SK-N-SH (cell line): Measurements from ENCODE around the gene AGMO. TPM values are rescaled to one million over a fixed set of nuclear protein-coding genes. Genes with fewer than 3 reads are reported as not detected.

Experiments
- CTCF ChIA-PET: fragments of 300-600, 350-600 bp; formaldehyde crosslinking; extraction: SDS; loops from one replicate; lab custom pipeline; 2021; lab: Yijun Ruan, JAX
- POLR2A ChIA-PET: fragments of 350-600 bp; sonication (Branson Sonifier 250); formaldehyde crosslinking; extraction: SDS; loops from one replicate; lab custom pipeline; 2020; ENCODE audit warnings: antibody characterized with exemption, inconsistent platforms; lab: Yijun Ruan, JAX
- DNase-seq: peaks from one replicate; pipeline ENCODE4 v3.0.0; 2012
- H2AFZ ChIP-seq: fragments of 200-600 bp; sonication (generic); 2 replicates; pipeline ENCODE4 v1.8.1; 2016; ENCODE audit warnings: antibody characterized with exemption, mild to moderate bottlenecking, low read depth
- H3F3A ChIP-seq: fragments of 200-600 bp; sonication (generic); replicated peaks from 2 replicates; pipeline ENCODE3; 2016; ENCODE audit warnings: antibody characterized with exemption, mild to moderate bottlenecking; ENCODE audit not compliant: insufficient read depth
- H3K27ac ChIP-seq, 2 experiments: fragments of 200-500 bp in 1 of 2; fragments of 200-600 bp in 1 of 2; sonication (Bioruptor generic) in 1 of 2; sonication (generic), shearing (Covaris generic) in 1 of 2; 2 replicates each; pipeline versions ENCODE4 v1.5.1 to v1.6.1; 2014 to 2016; ENCODE audit warnings: low read depth in 2 of 2, inconsistent platforms in 1 of 2, low read length in 1 of 2, mild to moderate bottlenecking in 1 of 2, mixed read lengths in 1 of 2
- H3K27me3 ChIP-seq: fragments of 200-600 bp; sonication (generic), shearing (Covaris generic); 2 replicates; pipeline ENCODE4 v1.6.1; 2016; ENCODE audit warnings: mixed run types; ENCODE audit not compliant: insufficient read depth
- H3K36me3 ChIP-seq, 2 experiments: fragments of 200-500 bp in 1 of 2; fragments of 200-600 bp in 1 of 2; sonication (Bioruptor generic) in 1 of 2; sonication (generic) in 1 of 2; replicated peaks in 1 of 2; 2 replicates each; pipeline versions ENCODE3 to v1.5.1; 2014 to 2016; ENCODE audit warnings: low read length in 1 of 2, mild to moderate bottlenecking in 1 of 2; ENCODE audit not compliant: insufficient read depth in 2 of 2, control insufficient read depth in 1 of 2
- H3K4me1 ChIP-seq, 2 experiments: fragments of 200-500 bp in 1 of 2; fragments of 200-600 bp in 1 of 2; sonication (Bioruptor generic) in 1 of 2; sonication (generic), shearing (Covaris generic) in 1 of 2; 2 replicates each; pipeline versions ENCODE4 v1.5.1 to v1.6.1; 2014 to 2016; ENCODE audit warnings: low read depth in 1 of 2, low read length in 1 of 2, mixed run types in 1 of 2; ENCODE audit not compliant: insufficient read depth in 2 of 2, control insufficient read depth in 1 of 2
- H3K4me2 ChIP-seq: fragments of 200-600 bp; sonication (generic), shearing (Covaris generic); 2 replicates; pipeline ENCODE4 v1.6.1; 2017; ENCODE audit warnings: mixed run types
- H3K4me3 ChIP-seq, 2 experiments: fragments of 200-500 bp in 1 of 2; fragments of 200-600 bp in 1 of 2; sonication (Bioruptor generic) in 1 of 2; sonication (generic), shearing (Covaris generic) in 1 of 2; 2 replicates each; pipeline versions ENCODE4 v1.5.1 to v1.8.1; 2014 to 2016; ENCODE audit warnings: low read depth in 2 of 2, inconsistent platforms in 1 of 2, low read length in 1 of 2, mild to moderate bottlenecking in 1 of 2, mixed read lengths in 1 of 2, moderate library complexity in 1 of 2
- H3K79me2 ChIP-seq: fragments of 200-600 bp; sonication (generic); 2 replicates; pipeline ENCODE4 v1.8.1; 2017; ENCODE audit warnings: mild to moderate bottlenecking; ENCODE audit not compliant: insufficient read depth
- H3K9ac ChIP-seq: fragments of 200-600 bp; sonication (generic); 2 replicates; pipeline ENCODE4 v1.6.1; 2017; ENCODE audit warnings: mixed run types
- H3K9me2 ChIP-seq: fragments of 200-600 bp; sonication (generic); 2 replicates; pipeline ENCODE4 v1.6.1; 2017; ENCODE audit warnings: mixed run types
- H3K9me3 ChIP-seq: fragments of 200-600 bp; sonication (generic); 2 replicates; pipeline ENCODE4 v1.6.1; 2017; ENCODE audit warnings: mixed run types, mild to moderate bottlenecking, moderate library complexity
- H4K20me1 ChIP-seq: fragments of 200-600 bp; sonication (generic); 2 replicates; pipeline ENCODE4 v1.6.1; 2017; ENCODE audit warnings: mild to moderate bottlenecking, mixed run types; ENCODE audit not compliant: insufficient read depth
- ELF1 ChIP-seq: IDR thresholded peaks from 2 replicates; pipeline ENCODE4 v1.4.0; 2012
- FOXM1 ChIP-seq: IDR thresholded peaks from 2 replicates; pipeline ENCODE4 v1.4.0; 2012; ENCODE audit warnings: low read depth, mild to moderate bottlenecking
- GABPA ChIP-seq: IDR thresholded peaks from 2 replicates; pipeline ENCODE4 v1.4.0; 2012; ENCODE audit warnings: low read depth, mild to moderate bottlenecking
- GATA2 ChIP-seq: sonication (generic); formaldehyde crosslinking; IDR thresholded peaks from 2 replicates; pipeline ENCODE4 v1.5.0; 2020; ENCODE audit warnings: mild to moderate bottlenecking, missing genetic modification reagents
- NRF1 ChIP-seq: IDR thresholded peaks from 2 replicates; pipeline ENCODE4 v1.6.1; 2012; ENCODE audit warnings: low read depth, mild to moderate bottlenecking, low read length
- POLR2AphosphoS5 ChIP-seq: IDR thresholded peaks from 2 replicates; pipeline ENCODE4 v1.6.1; 2012; ENCODE audit warnings: low read depth, low read length
- RFX5 ChIP-seq: IDR thresholded peaks from 2 replicates; pipeline ENCODE4 v1.6.1; 2012; ENCODE audit warnings: mild to moderate bottlenecking, improper control_type of control experiment, low read length
- RXRA ChIP-seq: IDR thresholded peaks from 2 replicates; pipeline ENCODE4 v1.4.0; 2012; ENCODE audit warnings: low read depth, mild to moderate bottlenecking, borderline replicate concordance
- TAF1 ChIP-seq: IDR thresholded peaks from 2 replicates; pipeline ENCODE4 v1.6.1; 2012; ENCODE audit warnings: low read depth, mild to moderate bottlenecking, low read length, moderate library complexity, borderline replicate concordance
- TCF12 ChIP-seq: IDR thresholded peaks from 2 replicates; pipeline ENCODE4 v1.4.0; 2012
- USF1 ChIP-seq: IDR thresholded peaks from 2 replicates; pipeline ENCODE4 v1.4.0; 2012; ENCODE audit warnings: low read depth, borderline replicate concordance
- USF2 ChIP-seq: fragments of 150-350 bp; IDR thresholded peaks from 2 replicates; pipeline ENCODE4 v1.6.1; 2017; ENCODE audit warnings: antibody characterized with exemption, low read length, low read depth, borderline replicate concordance
- YY1 ChIP-seq: IDR thresholded peaks from 2 replicates; pipeline ENCODE4 v1.4.0; 2012; ENCODE audit warnings: low read depth, mild to moderate bottlenecking
- ZBTB33 ChIP-seq: IDR thresholded peaks from 2 replicates; pipeline ENCODE4 v1.4.0; 2012; ENCODE audit warnings: low read depth, borderline replicate concordance
- WGBS: methylation state at CpG from one replicate; pipeline ENCODE4 v1.1.6; 2017; ENCODE audit warnings: low lambda C conversion rate; 5-methylcytosine and 5-hydroxymethylcytosine counted together
- polyA plus RNA-seq, 3 experiments: library from polyadenylated mRNA; depleted of rRNA; stranded (reverse); fragments of >200 nt; gene quantifications; 2 replicates each; pipeline ENCODE4 v1.2.3, GENCODE V29; 2012
- TF ChIP-seq, protein P1 (sequence below): fragments of 150-350 bp; IDR thresholded peaks from 2 replicates; pipeline ENCODE4 v1.6.1; 2016; ENCODE audit warnings: mild to moderate bottlenecking, low read depth, low read length

AGMO gene
- polyA plus RNA-seq, 1 of the 3 experiments (the other 2 are of a cell fraction), result 0.05 TPM

DNA sequence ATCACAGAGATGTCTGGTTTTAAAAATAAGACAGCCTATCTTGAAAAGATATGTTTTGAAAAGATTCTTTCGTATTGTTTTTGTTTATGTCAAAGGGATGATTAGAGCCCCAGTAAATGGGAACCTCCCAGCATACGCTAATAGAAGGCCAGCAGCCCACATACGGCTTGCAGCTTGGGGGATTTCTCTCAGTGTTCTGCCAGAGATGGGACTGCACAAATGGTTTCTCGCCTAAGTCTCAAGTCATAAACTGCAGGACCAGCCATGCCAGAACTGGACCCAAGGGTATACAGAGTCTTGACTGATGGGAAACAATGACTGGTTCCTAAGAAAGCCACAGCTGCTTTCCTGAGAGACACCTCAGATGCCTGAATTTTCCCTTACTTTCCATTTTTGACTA, 352.4 kb downstream of the AGMO start:
- Histone ChIP-seq H3K27ac (no peak overlapping the region), H3K9me2 (no peaks in the 10 kb centered on the region), H3K4me2 (no peak overlapping the region), H2AFZ (peak overlapping the region; percentile 1; the same call in 1 of the 2 replicates), H3K27me3 (no peaks in the 10 kb centered on the region), H3K4me3 (no peak overlapping the region), H3F3A (no peaks in the 10 kb centered on the region), H3K4me1 (peaks cover 4% of the 10 kb centered on the region in 2 experiments; a peak in 2 of 4 replicates), H4K20me1 (no peaks in the 10 kb centered on the region), H3K36me3 (no peaks in the 10 kb centered on the region), H3K79me2 (no peaks in the 10 kb centered on the region), H3K9me3 (no peaks in the 10 kb centered on the region), H3K9ac (no peak overlapping the region)
- 92% methylated on average over 4 of the region's 4 CpGs for WGBS
- TF ChIP-seq RXRA, result no peak
- no peak for TF ChIP-seq GATA2 (CRISPR knock-in tag)
- no peak for TF ChIP-seq FOXM1
- no peak for TF ChIP-seq TCF12
- no peak for TF ChIP-seq YY1
- TF ChIP-seq RFX5, result no peak
- TF ChIP-seq, protein P1, sequence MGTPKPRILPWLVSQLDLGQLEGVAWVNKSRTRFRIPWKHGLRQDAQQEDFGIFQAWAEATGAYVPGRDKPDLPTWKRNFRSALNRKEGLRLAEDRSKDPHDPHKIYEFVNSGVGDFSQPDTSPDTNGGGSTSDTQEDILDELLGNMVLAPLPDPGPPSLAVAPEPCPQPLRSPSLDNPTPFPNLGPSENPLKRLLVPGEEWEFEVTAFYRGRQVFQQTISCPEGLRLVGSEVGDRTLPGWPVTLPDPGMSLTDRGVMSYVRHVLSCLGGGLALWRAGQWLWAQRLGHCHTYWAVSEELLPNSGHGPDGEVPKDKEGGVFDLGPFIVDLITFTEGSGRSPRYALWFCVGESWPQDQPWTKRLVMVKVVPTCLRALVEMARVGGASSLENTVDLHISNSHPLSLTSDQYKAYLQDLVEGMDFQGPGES, result no peak
- TF ChIP-seq TAF1, result no peak
- no peak for TF ChIP-seq POLR2AphosphoS5
- TF ChIP-seq ELF1, result no peak
- no peak for TF ChIP-seq USF2
- no peak for TF ChIP-seq USF1
- no peak for TF ChIP-seq NRF1
- TF ChIP-seq ZBTB33, result no peak
- TF ChIP-seq GABPA, result no peak
- ChIA-PET CTCF (interaction anchor here (0.8 to 2.3 kb wide), 3 partner anchors 10 to 511 kb away, joined by 4 to 18 read pairs (median 6); no protein-coding TSS in a partner anchor), POLR2A (no interaction called here)
- no peak for DNase-seq
